T-cell (primary cell): ENCODE measurements around the gene EFHC1. TPM values are rescaled to one million over a fixed set of nuclear protein-coding genes. Genes with fewer than 3 reads are reported as not detected.

Experiments used
- ATAC-seq, 4 experiments: fragments of 200-7000 bp in 3 of 4; fragments of 150-1000 bp in 1 of 4; cut with Tn5 transposase; replicated peaks in 1 of 4; 1 replicate in 3 of 4; 2 replicates in 1 of 4; pipeline ENCODE4 v1.10.0; 2021; ENCODE audit warnings: moderate library complexity in 3 of 4, mild to moderate bottlenecking in 2 of 4, moderate number of reproducible peaks in 1 of 4
- CTCF ChIA-PET, 2 donors: fragments of 300-600 bp; sonication (Branson Sonifier 250); formaldehyde crosslinking; loops; one replicate each; lab custom pipeline; 2022; ENCODE audit warnings: antibody characterized with exemption in 2 of 2; lab: Charles Lee
- POLR2A ChIA-PET, 2 donors: fragments of 300-600 bp; sonication (Branson Sonifier 250); formaldehyde crosslinking; loops; one replicate each; lab custom pipeline; 2022; ENCODE audit warnings: antibody characterized with exemption in 2 of 2; lab: Charles Lee
- DNase-seq, 35 experiments: peaks; one replicate each; pipeline versions ENCODE4 v3.0.0 to v3.0.0-alpha.2; 2013 to 2023
- H3K27ac ChIP-seq: one replicate; pipeline ENCODE4 v1.5.1; 2013; ENCODE audit warnings: low read length
- H3K27me3 ChIP-seq, 2 experiments: replicated peaks in 1 of 2; 1 replicate in 1 of 2; 2 replicates in 1 of 2; pipeline versions ENCODE4 v1.6.1 to v1.7.0; 2013; ENCODE audit warnings: low read length in 1 of 2, mixed read lengths in 1 of 2; ENCODE audit not compliant: control insufficient read depth in 2 of 2, insufficient read depth in 2 of 2; ENCODE audit errors: extremely low read depth in 1 of 2
- H3K36me3 ChIP-seq, 2 donors: 1 replicate in 1 of 2; 2 replicates in 1 of 2; pipeline versions ENCODE4 v1.6.1 to v1.7.0; 2013; ENCODE audit warnings: low read length in 1 of 2; ENCODE audit not compliant: control insufficient read depth in 2 of 2, insufficient read depth in 1 of 2; ENCODE audit errors: extremely low read depth in 1 of 2
- H3K4me1 ChIP-seq, 2 experiments: 1 replicate in 1 of 2; 2 replicates in 1 of 2; pipeline versions ENCODE4 v1.6.1 to v1.7.0; 2013; ENCODE audit warnings: low read length in 2 of 2, mixed read lengths in 1 of 2; ENCODE audit not compliant: insufficient read depth in 2 of 2, control insufficient read depth in 1 of 2; ENCODE audit errors: extremely low read depth in 1 of 2
- H3K4me3 ChIP-seq, 2 donors: 1 replicate in 1 of 2; 2 replicates in 1 of 2; pipeline versions ENCODE4 v1.5.1 to v1.7.0; 2013; ENCODE audit warnings: mild to moderate bottlenecking in 2 of 2, low read length in 1 of 2, moderate library complexity in 1 of 2; ENCODE audit not compliant: control insufficient read depth in 1 of 2; ENCODE audit errors: extremely low read depth in 1 of 2
- H3K9me3 ChIP-seq: 2 replicates; pipeline ENCODE4 v1.7.0; 2013
- H3K27ac Mint-ChIP-seq, 2 donors: one replicate each; pipeline ENCODE4 v1.8.0; 2020 to 2021; ENCODE audit warnings: mild to moderate bottlenecking in 2 of 2, mixed read lengths in 2 of 2
- H3K27me3 Mint-ChIP-seq, 2 donors: one replicate each; pipeline ENCODE4 v1.8.0; 2021 to 2022; ENCODE audit warnings: mixed read lengths in 2 of 2
- H3K36me3 Mint-ChIP-seq: one replicate; pipeline ENCODE4 v1.8.0; 2021; ENCODE audit warnings: mixed read lengths
- H3K4me1 Mint-ChIP-seq, 3 donors: one replicate each; pipeline ENCODE4 v1.8.0; 2020 to 2022; ENCODE audit warnings: mixed read lengths in 3 of 3, mild to moderate bottlenecking in 1 of 3
- H3K4me3 Mint-ChIP-seq, 3 donors: one replicate each; pipeline ENCODE4 v1.8.0; 2020 to 2022; ENCODE audit warnings: mild to moderate bottlenecking in 3 of 3, mixed read lengths in 3 of 3, moderate library complexity in 3 of 3
- H3K9me3 Mint-ChIP-seq, 3 donors: one replicate each; pipeline ENCODE4 v1.8.0; 2020 to 2022; ENCODE audit warnings: mixed read lengths in 3 of 3
- WGBS: methylation state at CpG from one replicate; pipeline ENCODE4 v1.1.5; 2013; ENCODE audit warnings: missing lambda C conversion rate; ENCODE audit not compliant: insufficient coverage; 5-methylcytosine and 5-hydroxymethylcytosine counted together
- total RNA-seq, 35 experiments: library from RNA in 6 of 35; stranded (reverse) in 6 of 35; fragments of 120-200 nt in 1 of 35; gene quantifications; one replicate each; pipeline versions ENCODE4 v1.2.1 to v1.2.4 and lab custom pipeline; 2013 to 2026

Gene EFHC1
- total RNA-seq, 5 donors from 2014 or later (not counting 1 experiment from before 2014, with no cell fraction given): 4.5 to 8.6 (median 6.2) TPM

GRCh38 chr6:52558266-52559000 lies 138.3 kb downstream of the EFHC1 start:
- no peaks in the 10 kb centered on the region for H3K9me3 Mint-ChIP-seq
- Histone ChIP-seq H3K27me3 (no peaks in the 10 kb centered on the region), H3K27ac (no peak overlapping the region), H3K9me3 (no peaks in the 10 kb centered on the region), H3K36me3 (peaks cover 0 to 4% of the 10 kb centered on the region in 2 donors), H3K4me3 (no peak overlapping the region), H3K4me1 (peaks cover 0 to 3% of the 10 kb centered on the region in 2 experiments)
- WGBS: no CpG with 5 or more reads among the region's 6 CpGs
- peaks cover 23 to 26% (median 26%) of the 10 kb centered on the region in 3 donors for H3K4me1 Mint-ChIP-seq
- ATAC-seq: no peak
- H3K36me3 Mint-ChIP-seq: peaks cover 15% of the 10 kb centered on the region
- ChIA-PET POLR2A (no interaction called here), CTCF (no interaction called here)
- H3K27me3 Mint-ChIP-seq: no peaks in the 10 kb centered on the region
- no peak for DNase-seq
- H3K4me3 Mint-ChIP-seq: no peak overlapping the region
- no peak overlapping the region for H3K27ac Mint-ChIP-seq

GRCh38 chr6:52560462-52560861 lies 140.3 kb downstream of the EFHC1 start:
- ATAC-seq (no peak), DNase-seq (no peak)
- CTCF ChIA-PET: interaction anchor here in 1 of 2 donors (0.6 kb wide), 1 partner anchor 92 kb away, joined by 3 read pairs; no protein-coding TSS in a partner anchor
- Mint-ChIP-seq H3K4me1 (peaks cover 27 to 31% (median 29%) of the 10 kb centered on the region in 3 donors), H3K4me3 (no peak overlapping the region), H3K27me3 (no peaks in the 10 kb centered on the region), H3K9me3 (no peaks in the 10 kb centered on the region), H3K36me3 (peaks cover 26% of the 10 kb centered on the region), H3K27ac (no peak overlapping the region)
- Histone ChIP-seq H3K9me3 (no peaks in the 10 kb centered on the region), H3K27ac (no peak overlapping the region), H3K4me1 (no peaks in the 10 kb centered on the region), H3K4me3 (no peak overlapping the region), H3K27me3 (no peaks in the 10 kb centered on the region), H3K36me3 (peaks cover 0 to 4% of the 10 kb centered on the region in 2 donors)
- POLR2A ChIA-PET: no interaction called here
- WGBS: 77% methylated on average over 3 of the region's 5 CpGs

GRCh38 chr6:52562911-52563310 lies 142.8 kb downstream of the EFHC1 start:
- H3K27me3 Mint-ChIP-seq: no peaks in the 10 kb centered on the region
- H3K4me3 ChIP-seq: no peak overlapping the region
- H3K9me3 Mint-ChIP-seq: no peaks in the 10 kb centered on the region
- peaks cover 2 to 9% of the 10 kb centered on the region in 2 experiments for H3K4me1 ChIP-seq
- H3K36me3 Mint-ChIP-seq: peaks cover 22% of the 10 kb centered on the region
- no peak overlapping the region for H3K27ac Mint-ChIP-seq
- no peak overlapping the region for H3K4me3 Mint-ChIP-seq
- no peak overlapping the region for H3K27ac ChIP-seq
- H3K27me3 ChIP-seq: no peaks in the 10 kb centered on the region
- ATAC-seq (no peak), DNase-seq (no peak)
- ChIA-PET CTCF (interaction anchor here in 1 of 2 donors (1.0 kb wide), 1 partner anchor 13 kb away, joined by 3 read pairs; no protein-coding TSS in a partner anchor), POLR2A (interaction anchor here in 1 of 2 donors (1.0 kb wide), 1 partner anchor 23 kb away, joined by 4 read pairs; no protein-coding TSS in a partner anchor)
- H3K9me3 ChIP-seq: no peaks in the 10 kb centered on the region
- peaks cover 48 to 52% (median 49%) of the 10 kb centered on the region in 3 donors for H3K4me1 Mint-ChIP-seq
- 100% methylated on average over 2 of the region's 3 CpGs for WGBS
- H3K36me3 ChIP-seq: peaks cover 0 to 4% of the 10 kb centered on the region in 2 donors

GRCh38 chr6:52564856-52565255 lies 144.7 kb downstream of the EFHC1 start:
- ChIA-PET POLR2A (no interaction called here), CTCF (no interaction called here)
- ATAC-seq: no peak
- Mint-ChIP-seq H3K27ac (no peak overlapping the region), H3K27me3 (no peaks in the 10 kb centered on the region), H3K4me1 (peaks cover 48 to 58% (median 51%) of the 10 kb centered on the region in 3 donors), H3K36me3 (peaks cover 18% of the 10 kb centered on the region), H3K9me3 (no peaks in the 10 kb centered on the region), H3K4me3 (no peak overlapping the region)
- DNase-seq: no peak
- no peaks in the 10 kb centered on the region for H3K36me3 ChIP-seq
- peaks cover 2 to 9% of the 10 kb centered on the region in 2 experiments for H3K4me1 ChIP-seq
- WGBS: 86% methylated on average over 2 of the region's 3 CpGs
- H3K27me3 ChIP-seq: no peaks in the 10 kb centered on the region
- H3K4me3 ChIP-seq: no peak overlapping the region
- H3K27ac ChIP-seq: no peak overlapping the region
- H3K9me3 ChIP-seq: no peaks in the 10 kb centered on the region

- no peaks in the 10 kb centered on the region for H3K36me3 ChIP-seq
- H3K4me1 ChIP-seq: peaks cover 2 to 9% of the 10 kb centered on the region in 2 experiments
- H3K36me3 Mint-ChIP-seq: peaks cover 17% of the 10 kb centered on the region
- H3K27me3 ChIP-seq: no peaks in the 10 kb centered on the region
- peaks cover 54 to 55% (median 54%) of the 10 kb centered on the region in 3 donors for H3K4me1 Mint-ChIP-seq
- WGBS: 44% methylated on average over 1 of the region's 2 CpGs
- H3K27me3 Mint-ChIP-seq: no peaks in the 10 kb centered on the region
- POLR2A ChIA-PET: no interaction called here
- DNase-seq (no peak), ATAC-seq (no peak)
- H3K4me3 ChIP-seq: no peak overlapping the region
- H3K4me3 Mint-ChIP-seq: no peak overlapping the region
- no peak overlapping the region for H3K27ac Mint-ChIP-seq
- H3K9me3 Mint-ChIP-seq: no peaks in the 10 kb centered on the region
- CTCF ChIA-PET: interaction anchor here in 1 of 2 donors (1.2 kb wide), 1 partner anchor 10 kb away, joined by 3 read pairs; the partner anchor contains the start of gene TRAM2
- H3K27ac ChIP-seq: no peak overlapping the region
- no peaks in the 10 kb centered on the region for H3K9me3 ChIP-seq
These were observed 146.1 kb downstream of the EFHC1 start for GRCh38 chr6:52566201-52566600.

- H3K4me1 Mint-ChIP-seq: peaks cover 56 to 60% (median 59%) of the 10 kb centered on the region in 3 donors
- Histone ChIP-seq H3K9me3 (no peaks in the 10 kb centered on the region), H3K4me1 (peaks cover 2 to 9% of the 10 kb centered on the region in 2 experiments), H3K4me3 (no peak overlapping the region), H3K27me3 (no peaks in the 10 kb centered on the region), H3K36me3 (no peaks in the 10 kb centered on the region), H3K27ac (no peak overlapping the region)
- no peak overlapping the region for H3K4me3 Mint-ChIP-seq
- WGBS: 100% methylated on average over 2 of the region's 3 CpGs
- H3K36me3 Mint-ChIP-seq: peaks cover 22% of the 10 kb centered on the region
- H3K27ac Mint-ChIP-seq: no peak overlapping the region
- ChIA-PET CTCF (interaction anchor here in 1 of 2 donors (1.2 kb wide), 1 partner anchor 10 kb away, joined by 3 read pairs; the partner anchor contains the start of gene TRAM2), POLR2A (no interaction called here)
- H3K27me3 Mint-ChIP-seq: no peaks in the 10 kb centered on the region
- ATAC-seq: no peak
- no peak for DNase-seq
- H3K9me3 Mint-ChIP-seq: no peaks in the 10 kb centered on the region
These were observed 146.7 kb downstream of the EFHC1 start for GRCh38 chr6:52566853-52567279.
